GM23338 (cell line): ENCODE results near the gene LAYN. TPM values are rescaled to one million over a fixed set of nuclear protein-coding genes. Genes with fewer than 3 reads are reported as not detected.
A peak's percentile ranks its signal among the peaks of the same experiment; 100 is the strongest.

ENCODE experiments used
- ATAC-seq: fragments of 200-7000 bp; cut with Tn5 transposase; 3 replicates; pipeline ENCODE4 v1.9.1; 2020
- DNase-seq: peaks from one replicate; pipeline ENCODE4 v3.0.0-alpha.2; 2015; ENCODE audit warnings: low spot score
- H2AFZ ChIP-seq: fragments of 200-600 bp; sonication (generic); 2 replicates; pipeline ENCODE4 v1.8.0; 2016; ENCODE audit warnings: antibody characterized with exemption, mild to moderate bottlenecking, moderate library complexity
- H3F3A ChIP-seq: fragments of 200-600 bp; sonication (generic); replicated peaks from 2 replicates; pipeline ENCODE4 v1.8.0; 2017; ENCODE audit warnings: antibody characterized with exemption, mixed run types, low read depth
- H3K27ac ChIP-seq: fragments of 200-600 bp; sonication (generic); 2 replicates; pipeline ENCODE4 v1.6.1; 2016; ENCODE audit warnings: low read depth
- H3K27me3 ChIP-seq: fragments of 200-600 bp; sonication (generic); 2 replicates; pipeline ENCODE4 v1.8.0; 2016; ENCODE audit warnings: mild to moderate bottlenecking, mixed run types, moderate library complexity; ENCODE audit not compliant: insufficient read depth
- H3K36me3 ChIP-seq: fragments of 200-600 bp; sonication (generic); 2 replicates; pipeline ENCODE4 v1.8.0; 2016; ENCODE audit warnings: mild to moderate bottlenecking; ENCODE audit not compliant: insufficient read depth
- H3K4me1 ChIP-seq: fragments of 200-600 bp; sonication (generic); 2 replicates; pipeline ENCODE4 v1.8.0; 2016; ENCODE audit warnings: mild to moderate bottlenecking, moderate library complexity; ENCODE audit not compliant: insufficient read depth
- H3K4me2 ChIP-seq: fragments of 200-600 bp; sonication (generic); 2 replicates; pipeline ENCODE4 v1.7.1; 2017; ENCODE audit warnings: mixed run types
- H3K4me3 ChIP-seq: fragments of 200-600 bp; sonication (generic); 2 replicates; pipeline ENCODE4 v1.6.1; 2016; ENCODE audit warnings: mixed run types
- H3K79me2 ChIP-seq: fragments of 200-600 bp; sonication (generic); replicated peaks from 2 replicates; pipeline ENCODE4 v1.8.0; 2017; ENCODE audit warnings: mild to moderate bottlenecking; ENCODE audit not compliant: insufficient read depth
- H3K9me2 ChIP-seq: fragments of 200-600 bp; sonication (generic); 2 replicates; pipeline ENCODE4 v1.8.0; 2017; ENCODE audit not compliant: insufficient read depth
- H4K20me1 ChIP-seq: fragments of 200-600 bp; sonication (generic); replicated peaks from 2 replicates; pipeline ENCODE4 v1.8.0; 2017; ENCODE audit warnings: mild to moderate bottlenecking; ENCODE audit not compliant: insufficient read depth
- H3K27ac Mint-ChIP-seq: 2 replicates; pipeline ENCODE4 v1.8.0; 2020; ENCODE audit warnings: inconsistent platforms, mild to moderate bottlenecking, moderate library complexity, mixed read lengths
- H3K27me3 Mint-ChIP-seq: 3 replicates; pipeline ENCODE4 v1.8.0; 2022; ENCODE audit warnings: low read depth, mild to moderate bottlenecking, moderate library complexity, mixed read lengths, inconsistent platforms; ENCODE audit not compliant: insufficient read depth, poor library complexity
- H3K36me3 Mint-ChIP-seq: 3 replicates; pipeline ENCODE4 v1.8.0; 2021; ENCODE audit warnings: low read depth, mild to moderate bottlenecking, inconsistent platforms, moderate library complexity, mixed read lengths
- H3K4me1 Mint-ChIP-seq: 3 replicates; pipeline ENCODE4 v1.8.0; 2020; ENCODE audit warnings: mild to moderate bottlenecking, inconsistent platforms, mixed read lengths
- H3K4me3 Mint-ChIP-seq: 3 replicates; pipeline ENCODE4 v1.8.0; 2021; ENCODE audit warnings: moderate library complexity, mild to moderate bottlenecking, inconsistent platforms, mixed read lengths
- H3K9me3 Mint-ChIP-seq: 3 replicates; pipeline ENCODE4 v1.8.0; 2020; ENCODE audit warnings: moderate library complexity, mild to moderate bottlenecking, inconsistent platforms, mixed read lengths
- CREB1 ChIP-seq: fragments of 250-450 bp; sonication (Bioruptor Pico); IDR thresholded peaks from 2 replicates; pipeline ENCODE4 v1.5.0; 2020; ENCODE audit warnings: low read depth, mild to moderate bottlenecking, moderate library complexity
- EZH2 ChIP-seq: fragments of 200-600 bp; sonication (generic); IDR thresholded peaks from one replicate; pipeline ENCODE4 v1.8.0; 2017; ENCODE audit warnings: antibody characterized with exemption, mild to moderate bottlenecking, low read depth; ENCODE audit not compliant: unreplicated experiment
- EZH2phosphoT487 ChIP-seq: fragments of 200-600 bp; sonication (generic); IDR thresholded peaks from one replicate; pipeline ENCODE4 v1.8.1; 2018; ENCODE audit warnings: antibody characterized with exemption; ENCODE audit not compliant: unreplicated experiment
- NANOG ChIP-seq: IDR thresholded peaks from 2 replicates; pipeline ENCODE4 v1.6.1; 2016; ENCODE audit warnings: antibody characterized with exemption, borderline replicate concordance
- POLR2AphosphoS5 ChIP-seq: IDR thresholded peaks from 2 replicates; pipeline ENCODE4 v1.6.1; 2016; ENCODE audit warnings: antibody characterized with exemption, low read depth
- STAT1 ChIP-seq: IDR thresholded peaks from one replicate; pipeline ENCODE4 v1.6.1; 2016; ENCODE audit warnings: antibody characterized with exemption; ENCODE audit not compliant: unreplicated experiment
- ZNF114 ChIP-seq: fragments of 250-450 bp; sonication (Bioruptor Pico); IDR thresholded peaks from 2 replicates; pipeline ENCODE4 v1.5.0; 2020; ENCODE audit warnings: mild to moderate bottlenecking, moderate library complexity
- ZNF331 ChIP-seq: fragments of 250-450 bp; sonication (Bioruptor Pico); IDR thresholded peaks from 2 replicates; pipeline ENCODE4 v1.5.0; 2020; ENCODE audit warnings: low read depth, mild to moderate bottlenecking, moderate library complexity
- polyA plus RNA-seq: library from polyadenylated mRNA; unstranded; fragments of >200 nt; fragmentation: Nextera tagmentation; extraction: Ambion mirVana; gene quantifications from 2 replicates; pipeline ENCODE4 v1.2.1, GENCODE V29; 2016
- total RNA-seq: library from RNA; depleted of rRNA; stranded (reverse); fragments of >200 nt; shearing (Covaris generic); gene quantifications from 2 replicates; pipeline ENCODE4 v1.2.3, GENCODE V29; 2014
- TF ChIP-seq, protein P1 (sequence below): IDR thresholded peaks from 2 replicates; pipeline ENCODE4 v1.6.1; 2016; ENCODE audit warnings: antibody characterized with exemption
- TF ChIP-seq, protein P2 (sequence below), 2 experiments: fragments of 200-600 bp in 1 of 2; sonication (generic) in 1 of 2; conservative IDR thresholded peaks; 2 replicates each; pipeline versions ENCODE4 v1.5.1 to v1.6.1; 2016 to 2017; ENCODE audit warnings: antibody characterized with exemption in 2 of 2, low read depth in 2 of 2, mild to moderate bottlenecking in 2 of 2, moderate library complexity in 1 of 2
- TF ChIP-seq, protein P3 (sequence below): IDR thresholded peaks from one replicate; pipeline ENCODE4 v1.6.1; 2018; ENCODE audit warnings: antibody characterized with exemption; ENCODE audit not compliant: unreplicated experiment

The LAYN gene
- total and polyA plus RNA-seq, 2 experiments from 2014 or later, result 6.8 to 7.9 TPM

DNA sequence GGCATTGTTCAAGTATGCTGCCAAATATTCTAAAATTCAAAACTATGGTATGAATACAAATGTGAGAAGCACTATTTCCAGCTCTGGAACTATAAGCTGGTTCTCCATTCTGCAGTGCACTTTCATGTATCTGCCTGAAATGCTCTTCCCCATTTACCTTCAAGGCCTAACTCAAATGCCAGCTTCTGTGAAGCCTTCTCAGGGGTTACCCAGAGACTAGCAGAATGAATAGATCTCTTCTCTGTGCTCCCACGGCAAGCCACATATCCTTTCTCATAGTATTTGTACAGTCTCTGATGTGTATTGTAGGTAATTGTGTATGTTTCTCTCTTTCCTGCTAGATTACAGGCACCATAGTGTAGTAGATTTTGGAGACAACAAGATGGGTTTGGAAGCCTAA is 21.9 kb upstream of the LAYN start:
- ATAC-seq (no peak), DNase-seq (no peak)
- Mint-ChIP-seq H3K9me3 (no peaks in the 10 kb centered on the region), H3K27me3 (peaks cover 12% of the 10 kb centered on the region), H3K36me3 (no peaks in the 10 kb centered on the region), H3K4me1 (peaks cover 7% of the 10 kb centered on the region; the same call in 2 of the 3 replicates), H3K4me3 (no peak overlapping the region), H3K27ac (no peak overlapping the region)
- Histone ChIP-seq H3K9me2 (no peaks in the 10 kb centered on the region), H3K4me2 (no peak overlapping the region), H3F3A (no peaks in the 10 kb centered on the region), H3K4me1 (peaks cover 13% of the 10 kb centered on the region), H3K79me2 (no peaks in the 10 kb centered on the region), H3K27me3 (peaks cover 22% of the 10 kb centered on the region), H3K27ac (no peak overlapping the region), H3K4me3 (no peak overlapping the region), H4K20me1 (no peaks in the 10 kb centered on the region), H3K36me3 (no peaks in the 10 kb centered on the region), H2AFZ (0 out of 2 replicates have a peak overlapping the region, but pooled peaks have one; percentile 14)
- no peak for TF ChIP-seq EZH2
- TF ChIP-seq CREB1 (CRISPR knock-in tag), result no peak
- no peak for TF ChIP-seq EZH2phosphoT487
- TF ChIP-seq STAT1, result no peak
- no peak for TF ChIP-seq ZNF114
- no peak for TF ChIP-seq ZNF331 (CRISPR knock-in tag)

DNA sequence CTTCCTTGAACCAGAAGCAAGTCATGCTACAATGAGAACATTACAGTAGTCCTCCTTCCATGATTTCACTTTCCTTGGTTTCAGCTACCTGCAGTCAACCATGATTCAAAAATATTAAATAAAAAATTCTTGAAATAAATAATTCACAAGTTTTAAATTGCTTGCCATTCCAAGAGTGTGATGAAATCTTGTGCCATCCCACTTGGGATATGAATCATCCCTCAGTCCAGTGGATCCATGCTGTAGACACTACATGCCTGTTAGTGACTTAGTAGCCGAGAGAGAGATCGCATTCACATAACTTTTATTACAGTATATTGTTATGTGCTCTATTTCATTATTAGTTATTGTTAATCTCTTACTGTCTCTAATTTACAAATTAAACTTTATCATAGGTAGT is 20.0 kb upstream of the LAYN start:
- Histone ChIP-seq H3K4me3 (no peak overlapping the region), H3K36me3 (no peaks in the 10 kb centered on the region), H3K4me2 (no peak overlapping the region), H3F3A (no peaks in the 10 kb centered on the region), H3K27me3 (peaks cover 6% of the 10 kb centered on the region), H3K4me1 (peaks cover 7% of the 10 kb centered on the region; the same call in 1 of the 2 replicates), H3K9me2 (no peaks in the 10 kb centered on the region), H4K20me1 (no peaks in the 10 kb centered on the region), H2AFZ (no peak overlapping the region), H3K79me2 (no peaks in the 10 kb centered on the region), H3K27ac (no peak overlapping the region)
- ATAC-seq, result no peak
- no peaks in the 10 kb centered on the region for H3K4me1 Mint-ChIP-seq
- H3K27me3 Mint-ChIP-seq, result no peaks in the 10 kb centered on the region
- H3K36me3 Mint-ChIP-seq, result no peaks in the 10 kb centered on the region
- no peak overlapping the region for H3K4me3 Mint-ChIP-seq
- no peak for DNase-seq
- H3K27ac Mint-ChIP-seq, result no peak overlapping the region
- TF ChIP-seq ZNF331 (CRISPR knock-in tag) (no peak), NANOG (no peak), EZH2 (no peak), ZNF114 (no peak), POLR2AphosphoS5 (no peak), CREB1 (CRISPR knock-in tag) (no peak), STAT1 (no peak), EZH2phosphoT487 (no peak)
- TF ChIP-seq, protein P1, sequence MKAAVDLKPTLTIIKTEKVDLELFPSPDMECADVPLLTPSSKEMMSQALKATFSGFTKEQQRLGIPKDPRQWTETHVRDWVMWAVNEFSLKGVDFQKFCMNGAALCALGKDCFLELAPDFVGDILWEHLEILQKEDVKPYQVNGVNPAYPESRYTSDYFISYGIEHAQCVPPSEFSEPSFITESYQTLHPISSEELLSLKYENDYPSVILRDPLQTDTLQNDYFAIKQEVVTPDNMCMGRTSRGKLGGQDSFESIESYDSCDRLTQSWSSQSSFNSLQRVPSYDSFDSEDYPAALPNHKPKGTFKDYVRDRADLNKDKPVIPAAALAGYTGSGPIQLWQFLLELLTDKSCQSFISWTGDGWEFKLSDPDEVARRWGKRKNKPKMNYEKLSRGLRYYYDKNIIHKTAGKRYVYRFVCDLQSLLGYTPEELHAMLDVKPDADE, result no peak
- TF ChIP-seq, protein P2, sequence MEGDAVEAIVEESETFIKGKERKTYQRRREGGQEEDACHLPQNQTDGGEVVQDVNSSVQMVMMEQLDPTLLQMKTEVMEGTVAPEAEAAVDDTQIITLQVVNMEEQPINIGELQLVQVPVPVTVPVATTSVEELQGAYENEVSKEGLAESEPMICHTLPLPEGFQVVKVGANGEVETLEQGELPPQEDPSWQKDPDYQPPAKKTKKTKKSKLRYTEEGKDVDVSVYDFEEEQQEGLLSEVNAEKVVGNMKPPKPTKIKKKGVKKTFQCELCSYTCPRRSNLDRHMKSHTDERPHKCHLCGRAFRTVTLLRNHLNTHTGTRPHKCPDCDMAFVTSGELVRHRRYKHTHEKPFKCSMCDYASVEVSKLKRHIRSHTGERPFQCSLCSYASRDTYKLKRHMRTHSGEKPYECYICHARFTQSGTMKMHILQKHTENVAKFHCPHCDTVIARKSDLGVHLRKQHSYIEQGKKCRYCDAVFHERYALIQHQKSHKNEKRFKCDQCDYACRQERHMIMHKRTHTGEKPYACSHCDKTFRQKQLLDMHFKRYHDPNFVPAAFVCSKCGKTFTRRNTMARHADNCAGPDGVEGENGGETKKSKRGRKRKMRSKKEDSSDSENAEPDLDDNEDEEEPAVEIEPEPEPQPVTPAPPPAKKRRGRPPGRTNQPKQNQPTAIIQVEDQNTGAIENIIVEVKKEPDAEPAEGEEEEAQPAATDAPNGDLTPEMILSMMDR (conservative IDR thresholded peaks at IDR 0.05; ENCODE audit: low read depth in 2 of 2), result no peak
- TF ChIP-seq, protein P3, sequence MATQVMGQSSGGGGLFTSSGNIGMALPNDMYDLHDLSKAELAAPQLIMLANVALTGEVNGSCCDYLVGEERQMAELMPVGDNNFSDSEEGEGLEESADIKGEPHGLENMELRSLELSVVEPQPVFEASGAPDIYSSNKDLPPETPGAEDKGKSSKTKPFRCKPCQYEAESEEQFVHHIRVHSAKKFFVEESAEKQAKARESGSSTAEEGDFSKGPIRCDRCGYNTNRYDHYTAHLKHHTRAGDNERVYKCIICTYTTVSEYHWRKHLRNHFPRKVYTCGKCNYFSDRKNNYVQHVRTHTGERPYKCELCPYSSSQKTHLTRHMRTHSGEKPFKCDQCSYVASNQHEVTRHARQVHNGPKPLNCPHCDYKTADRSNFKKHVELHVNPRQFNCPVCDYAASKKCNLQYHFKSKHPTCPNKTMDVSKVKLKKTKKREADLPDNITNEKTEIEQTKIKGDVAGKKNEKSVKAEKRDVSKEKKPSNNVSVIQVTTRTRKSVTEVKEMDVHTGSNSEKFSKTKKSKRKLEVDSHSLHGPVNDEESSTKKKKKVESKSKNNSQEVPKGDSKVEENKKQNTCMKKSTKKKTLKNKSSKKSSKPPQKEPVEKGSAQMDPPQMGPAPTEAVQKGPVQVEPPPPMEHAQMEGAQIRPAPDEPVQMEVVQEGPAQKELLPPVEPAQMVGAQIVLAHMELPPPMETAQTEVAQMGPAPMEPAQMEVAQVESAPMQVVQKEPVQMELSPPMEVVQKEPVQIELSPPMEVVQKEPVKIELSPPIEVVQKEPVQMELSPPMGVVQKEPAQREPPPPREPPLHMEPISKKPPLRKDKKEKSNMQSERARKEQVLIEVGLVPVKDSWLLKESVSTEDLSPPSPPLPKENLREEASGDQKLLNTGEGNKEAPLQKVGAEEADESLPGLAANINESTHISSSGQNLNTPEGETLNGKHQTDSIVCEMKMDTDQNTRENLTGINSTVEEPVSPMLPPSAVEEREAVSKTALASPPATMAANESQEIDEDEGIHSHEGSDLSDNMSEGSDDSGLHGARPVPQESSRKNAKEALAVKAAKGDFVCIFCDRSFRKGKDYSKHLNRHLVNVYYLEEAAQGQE, result no peak
- no peaks in the 10 kb centered on the region for H3K9me3 Mint-ChIP-seq
